IMR-90 (cell line): ENCODE data around the gene TTC9C. TPM values are rescaled to one million over a fixed set of nuclear protein-coding genes. Genes with fewer than 3 reads are reported as not detected.

Experiments used
- ATAC-seq: fragments of 200-7000 bp; cut with Tn5 transposase; 2 replicates; pipeline ENCODE4 v1.9.1; 2020; ENCODE audit warnings: low read depth, mild to moderate bottlenecking, moderate library complexity
- BruUV-seq: library from RNA; stranded (reverse); fragments of 400-500 nt; replicated peaks from 2 replicates; lab custom pipeline; 2021; lab: Mats Ljungman, UMichigan
- CTCF ChIA-PET: fragments of 300-600 bp; formaldehyde crosslinking; extraction: SDS; loops from one replicate; lab custom pipeline; 2021; ENCODE audit warnings: antibody characterized with exemption; lab: Yijun Ruan, JAX
- POLR2A ChIA-PET: fragments of 300-600 bp; sonication (Branson Sonifier 250); formaldehyde crosslinking; loops from one replicate; lab custom pipeline; 2022; ENCODE audit warnings: antibody characterized with exemption; ENCODE audit not compliant: unreplicated experiment; lab: Charles Lee
- DNase-seq: peaks from one replicate; pipeline ENCODE4 v3.0.0; 2013
- H2AFZ ChIP-seq: replicated peaks from 2 replicates; pipeline ENCODE3; 2013; ENCODE audit warnings: low read length, mild to moderate bottlenecking; ENCODE audit not compliant: poor library complexity
- H2AK5ac ChIP-seq: 2 replicates; pipeline ENCODE4 v1.6.1; 2013; ENCODE audit warnings: low read depth, low read length, inconsistent platforms
- H2AK9ac ChIP-seq: replicated peaks from 2 replicates; pipeline ENCODE3; 2013; ENCODE audit warnings: mild to moderate bottlenecking, low read depth, low read length, moderate library complexity; ENCODE audit not compliant: poor library complexity
- H2BK120ac ChIP-seq: 2 replicates; pipeline ENCODE4 v1.6.1; 2013; ENCODE audit warnings: low read depth, low read length, inconsistent platforms
- H2BK15ac ChIP-seq: 3 replicates; pipeline ENCODE4 v1.6.1; 2013; ENCODE audit warnings: low read depth, low read length, inconsistent platforms
- H2BK20ac ChIP-seq: 2 replicates; pipeline ENCODE4 v1.6.1; 2013; ENCODE audit warnings: low read depth, mild to moderate bottlenecking, inconsistent platforms, low read length, moderate library complexity
- H2BK5ac ChIP-seq: 2 replicates; pipeline ENCODE4 v1.6.1; 2013; ENCODE audit warnings: mild to moderate bottlenecking, low read depth, low read length, inconsistent platforms; ENCODE audit not compliant: poor library complexity, severe bottlenecking
- H3K14ac ChIP-seq: replicated peaks from 2 replicates; pipeline ENCODE4 v1.6.1; 2013; ENCODE audit warnings: low read depth, low read length, inconsistent platforms
- H3K18ac ChIP-seq: 2 replicates; pipeline ENCODE4 v1.6.1; 2013; ENCODE audit warnings: low read depth, low read length, control low read depth
- H3K23ac ChIP-seq: 2 replicates; pipeline ENCODE4 v1.6.1; 2013; ENCODE audit warnings: low read depth, low read length, inconsistent platforms
- H3K27ac ChIP-seq: 2 replicates; pipeline ENCODE4 v1.5.1; 2013; ENCODE audit warnings: mild to moderate bottlenecking, control low read depth, low read length; ENCODE audit not compliant: insufficient read depth
- H3K27me3 ChIP-seq: 2 replicates; pipeline ENCODE4 v1.6.1; 2013; ENCODE audit warnings: low read length; ENCODE audit not compliant: control insufficient read depth, insufficient read depth
- H3K36me3 ChIP-seq: 2 replicates; pipeline ENCODE4 v1.6.1; 2013; ENCODE audit warnings: low read length, mixed read lengths; ENCODE audit not compliant: control insufficient read depth, insufficient read depth
- H3K4ac ChIP-seq: 2 replicates; pipeline ENCODE4 v1.6.1; 2013; ENCODE audit warnings: low read depth, low read length, inconsistent platforms
- H3K4me1 ChIP-seq: 2 replicates; pipeline ENCODE4 v1.6.1; 2013; ENCODE audit warnings: low read length, mixed read lengths; ENCODE audit not compliant: control insufficient read depth, insufficient read depth
- H3K4me2 ChIP-seq: 2 replicates; pipeline ENCODE4 v1.6.1; 2013; ENCODE audit warnings: low read depth, mild to moderate bottlenecking, control low read depth, low read length, moderate library complexity
- H3K4me3 ChIP-seq: 2 replicates; pipeline ENCODE4 v1.5.1; 2013; ENCODE audit warnings: low read depth, mild to moderate bottlenecking, control low read depth, low read length, moderate library complexity; ENCODE audit not compliant: insufficient read depth
- H3K56ac ChIP-seq: 2 replicates; pipeline ENCODE4 v1.6.1; 2013; ENCODE audit warnings: low read length, inconsistent platforms; ENCODE audit not compliant: insufficient read depth; ENCODE audit errors: extremely low read depth
- H3K79me1 ChIP-seq, 2 experiments: 2 replicates each; pipeline ENCODE4 v1.6.1; 2013; ENCODE audit warnings: low read length in 2 of 2, inconsistent platforms in 1 of 2, low read depth in 1 of 2
- H3K9ac ChIP-seq: 2 replicates; pipeline ENCODE4 v1.6.1; 2013; ENCODE audit warnings: low read depth, low read length, control low read depth
- H3K9me1 ChIP-seq: 2 replicates; pipeline ENCODE4 v1.6.1; 2013; ENCODE audit warnings: low read length, inconsistent platforms; ENCODE audit not compliant: insufficient read depth
- H3K9me3 ChIP-seq: 2 replicates; pipeline ENCODE4 v1.6.1; 2013; ENCODE audit warnings: low read length; ENCODE audit not compliant: control insufficient read depth, insufficient read depth
- H4K20me1 ChIP-seq: 2 replicates; pipeline ENCODE4 v1.6.1; 2013; ENCODE audit warnings: low read length, inconsistent platforms; ENCODE audit not compliant: insufficient read depth
- H4K5ac ChIP-seq: 2 replicates; pipeline ENCODE4 v1.6.1; 2013; ENCODE audit warnings: mild to moderate bottlenecking, low read depth, low read length, control low read depth
- H4K8ac ChIP-seq, 2 experiments: 2 replicates each; pipeline ENCODE4 v1.6.1; 2013; ENCODE audit warnings: low read depth in 2 of 2, low read length in 2 of 2, control low read depth in 1 of 2, inconsistent platforms in 1 of 2
- H4K91ac ChIP-seq: 2 replicates; pipeline ENCODE4 v1.6.1; 2013; ENCODE audit warnings: low read depth, low read length, inconsistent platforms; ENCODE audit not compliant: insufficient read depth
- NFE2L2 ChIP-seq: fragments of 150-350 bp; IDR thresholded peaks from 2 replicates; pipeline ENCODE4 v1.6.1; 2016; ENCODE audit warnings: low read depth, mild to moderate bottlenecking, low read length
- POLR2A ChIP-seq: IDR thresholded peaks from 2 replicates; pipeline ENCODE4 v1.6.1; 2012; ENCODE audit warnings: mild to moderate bottlenecking, low read depth, low read length
- RFX5 ChIP-seq: IDR thresholded peaks from 2 replicates; pipeline ENCODE4 v1.8.0; 2012; ENCODE audit warnings: low read depth, mild to moderate bottlenecking, low read length, moderate library complexity
- SMC3 ChIP-seq: fragments of 150-350 bp; IDR thresholded peaks from 2 replicates; pipeline ENCODE4 v1.6.1; 2016; ENCODE audit warnings: low read depth, mild to moderate bottlenecking, antibody characterized with exemption, low read length, moderate library complexity
- WGBS, 2 experiments: methylation state at CpG; one replicate each; pipeline versions ENCODE4 v1.1.5 to v1.1.7; 2013; ENCODE audit warnings: missing lambda C conversion rate in 2 of 2; ENCODE audit not compliant: insufficient read length in 1 of 2; ENCODE audit errors: extremely low coverage in 2 of 2; 5-methylcytosine and 5-hydroxymethylcytosine counted together
- dilution Hi-C: fragments of 300-500 bp; cut with HindIII; formaldehyde crosslinking; loops from one replicate; pipeline ENCODE4 v1.14.3; 2018; ENCODE audit warnings: low sequenced_read_pairs; ENCODE audit not compliant: unreplicated experiment
- in situ Hi-C: fragments of 300-500 bp; cut with MboI; formaldehyde crosslinking; loops from 3 replicates; pipeline ENCODE4 v1.14.3; 2019; ENCODE audit warnings: low sequenced_read_pairs, inconsistent platforms, mixed read lengths
- intact Hi-C: fragments of 100-400 bp; cut with micrococcal nuclease; formaldehyde crosslinking; loops from 2 replicates; pipeline ENCODE4 v1.10.0; 2022
- polyA plus RNA-seq, 3 experiments: library from polyadenylated mRNA; depleted of rRNA; stranded (reverse); fragments of >200 nt; gene quantifications; 2 replicates each; pipeline ENCODE4 v1.2.3, GENCODE V29; 2012; ENCODE audit warnings: low replicate concordance in 1 of 3
- total RNA-seq: library from RNA; depleted of rRNA; stranded (reverse); fragments of >200 nt; gene quantifications from 2 replicates; pipeline ENCODE4 v1.2.3, GENCODE V29; 2012

The TTC9C gene
- total and polyA plus RNA-seq, 2 of the 4 experiments (the other 2 are of a cell fraction): 32.9 to 37.1 TPM

- Histone ChIP-seq H2BK120ac (peak overlapping the region; percentile 45; the same call in 1 of the 2 replicates), H3K56ac (peak overlapping the region; percentile 83), H3K23ac (peak overlapping the region; percentile 89), H2BK20ac (no peak overlapping the region), H3K9me1 (peaks cover 17% of the 10 kb centered on the region), H3K36me3 (peaks cover 27% of the 10 kb centered on the region), H3K4ac (peak overlapping the region; percentile 93), H2BK15ac (no peak overlapping the region), H3K4me3 (peak overlapping the region; percentile 54), H2AFZ (peak overlapping the region; percentile 90), H3K79me1 (peaks cover 20 to 67% of the 10 kb centered on the region in 2 experiments), H4K8ac (peak overlapping the region; percentile 93 to 98), H2BK5ac (peak overlapping the region; percentile 82), H4K5ac (peak overlapping the region; percentile 92), H4K20me1 (no peaks in the 10 kb centered on the region), H3K9ac (peak overlapping the region; percentile 84), H3K4me2 (peak overlapping the region; percentile 86), H4K91ac (peak overlapping the region; percentile 87), H2AK9ac (peak overlapping the region; percentile 97), H3K4me1 (peaks cover 20% of the 10 kb centered on the region), H3K27ac (peak overlapping the region; percentile 93), H3K9me3 (no peaks in the 10 kb centered on the region), H3K14ac (peak overlapping the region; percentile 94), H3K27me3 (no peaks in the 10 kb centered on the region), H2AK5ac (peak overlapping the region; percentile 91), H3K18ac (peak overlapping the region; percentile 64)
- WGBS, 2 experiments: 1% methylated on average over 20 of the region's 47 CpGs; no CpG with 5 or more reads in 1 of the 2 experiments
- TF ChIP-seq POLR2A (peak; percentile 63), SMC3 (no peak), NFE2L2 (0 out of 2 replicates have a peak, but pooled peaks have one; percentile 9), RFX5 (no peak)
- peak; percentile 97 for DNase-seq
- ChIA-PET POLR2A (interaction anchor here (0.5 to 2.1 kb wide), 3 partner anchors 18 to 1475 kb away, joined by 3 to 7 read pairs (median 6); partner anchors contain the start of genes EEF1G, HNRNPUL2 and TTC9C), CTCF (no interaction called here)
- no TSS peak for BruUV-seq
- peak; percentile 78 for ATAC-seq
- dilution Hi-C loops: no loop called here
- in situ Hi-C loops: no loop called here
- intact Hi-C loops: no loop called here
Observed at GRCh38 chr11:62709247-62710000, 18.9 kb upstream of the TTC9C start.
